HG03097 (cell line): ENCODE data around the gene NCR1.
"Not testable (repeated sequence)": the region's sequence is repeated elsewhere in the genome, so short reads cannot be mapped to it uniquely, and the experiment has no call there.

Source experiments
- ATAC-seq: cut with Tn5 transposase; IDR thresholded peaks from one replicate; pipeline ENCODE4 v1.9.1; 2021; ENCODE audit not compliant: unreplicated experiment, low FRiP score

NCR1 gene

GRCh38 chr19:54905421-54905802, 536 bp upstream of the NCR1 start:
- ATAC-seq: no peak

- no peak for ATAC-seq
Measured at GRCh38 chr19:54906819-54907218, 871 bp downstream of the NCR1 start.

GRCh38 chr19:54907899-54908298, 2.0 kb downstream of the NCR1 start:
- not testable (repeated sequence) for ATAC-seq

GRCh38 chr19:54916822-54917221, 10.9 kb downstream of the NCR1 start:
- no peak for ATAC-seq

GRCh38 chr19:54918499-54918898, 12.6 kb downstream of the NCR1 start:
- no peak for ATAC-seq

GRCh38 chr19:54919646-54920563, 14.0 kb downstream of the NCR1 start:
- not testable (repeated sequence) for ATAC-seq

- no peak for ATAC-seq
Measured at GRCh38 chr19:54921082-54921481, 15.1 kb downstream of the NCR1 start.

- ATAC-seq: no peak
Measured at GRCh38 chr19:54923276-54923675, 17.3 kb downstream of the NCR1 start.

- ATAC-seq: no peak
Measured at GRCh38 chr19:54928299-54928698, 22.4 kb downstream of the NCR1 start.

- ATAC-seq: no peak
Measured at GRCh38 chr19:54937926-54938325, 32.0 kb downstream of the NCR1 start.

- ATAC-seq: no peak
Measured at GRCh38 chr19:54938906-54939305, 33.0 kb downstream of the NCR1 start.

- ATAC-seq: not testable (repeated sequence)
Measured at GRCh38 chr19:54939538-54939937, 33.6 kb downstream of the NCR1 start.

- not testable (repeated sequence) for ATAC-seq
Measured at GRCh38 chr19:54943772-54944361, 37.9 kb downstream of the NCR1 start.

- ATAC-seq: no peak
Measured at GRCh38 chr19:54947381-54947780, 41.4 kb downstream of the NCR1 start, which contains the start of gene NLRP7. Gene NLRP7 (minus strand): TSS chr19:54947530.

GRCh38 chr19:54949412-54949811, 43.5 kb downstream of the NCR1 start:
- no peak for ATAC-seq

- not testable (repeated sequence) for ATAC-seq
Measured at GRCh38 chr19:54950580-54950979, 44.6 kb downstream of the NCR1 start.

- no peak for ATAC-seq
Measured at GRCh38 chr19:54952591-54953344, 46.8 kb downstream of the NCR1 start.

- ATAC-seq: not testable (repeated sequence)
Measured at GRCh38 chr19:54953345-54953713, 47.4 kb downstream of the NCR1 start.

- ATAC-seq: no peak
Measured at GRCh38 chr19:54955376-54955775, 49.4 kb downstream of the NCR1 start.

GRCh38 chr19:54959840-54960239, 53.9 kb downstream of the NCR1 start:
- ATAC-seq: no peak
